Prostate gland (tissue), 2 donors: ENCODE data around the gene EPHB4.

Experiments used
- CTCF ChIP-seq, 4 experiments: fragments of 200-600 bp in 2 of 4; fragments of 450-650 bp in 2 of 4; sonication (generic) in 2 of 4; IDR thresholded peaks; 1 replicate in 3 of 4; 2 replicates in 1 of 4; pipeline ENCODE4 v1.5.1; 2016 to 2019; ENCODE audit warnings: antibody characterized with exemption in 4 of 4, mild to moderate bottlenecking in 2 of 4, moderate library complexity in 2 of 4
- POLR2A ChIP-seq: fragments of 450-650 bp; IDR thresholded peaks from one replicate; pipeline ENCODE4 v1.6.1; 2016; ENCODE audit warnings: antibody characterized with exemption, mild to moderate bottlenecking
- POLR2AphosphoS5 ChIP-seq: sonication (generic); formaldehyde crosslinking; IDR thresholded peaks from one replicate; pipeline ENCODE4 v1.6.1; 2017; ENCODE audit warnings: antibody characterized with exemption

- TF ChIP-seq POLR2AphosphoS5 = no peak
- no peak for TF ChIP-seq CTCF (IDR thresholded peaks at IDR 0.05)
- TF ChIP-seq POLR2A = no peak
Observed at GRCh38 chr7:100823140-100823525, 4.2 kb downstream of the EPHB4 start.
